ENCODE measurements around the gene DUSP22.

Gene DUSP22

GRCh38 chr6:380234-381218 lies 88.2 kb downstream of the DUSP22 start:
- no peak for DNase-seq (ENCODE audit: low read depth)

- no peak for DNase-seq (ENCODE audit: low read depth)
These were observed 89.6 kb downstream of the DUSP22 start for GRCh38 chr6:381742-382461.

- no peak for DNase-seq (ENCODE audit: low read depth)
These were observed 90.9 kb downstream of the DUSP22 start for GRCh38 chr6:382883-383810.

GRCh38 chr6:383856-384255 lies 91.6 kb downstream of the DUSP22 start:
- no peak for DNase-seq (ENCODE audit: low read depth)

- no peak for DNase-seq (ENCODE audit: low read depth)
These were observed 92.6 kb downstream of the DUSP22 start for GRCh38 chr6:384898-385297.

GRCh38 chr6:385614-386013 lies 93.3 kb downstream of the DUSP22 start:
- DNase-seq (ENCODE audit: low read depth) = no peak

GRCh38 chr6:386688-387266 lies 94.5 kb downstream of the DUSP22 start:
- DNase-seq (ENCODE audit: low read depth) = no peak

GRCh38 chr6:387293-387741 lies 95.0 kb downstream of the DUSP22 start:
- DNase-seq (ENCODE audit: low read depth) = no peak

- no peak for DNase-seq (ENCODE audit: low read depth)
These were observed 96.1 kb downstream of the DUSP22 start for GRCh38 chr6:388202-388903.

GRCh38 chr6:389143-389542 lies 96.9 kb downstream of the DUSP22 start:
- no peak for DNase-seq (ENCODE audit: low read depth)

GRCh38 chr6:389622-390021 lies 97.3 kb downstream of the DUSP22 start:
- DNase-seq (ENCODE audit: low read depth) = no peak

- DNase-seq (ENCODE audit: low read depth) = no peak
These were observed 98.7 kb downstream of the DUSP22 start for GRCh38 chr6:390914-391558.

GRCh38 chr6:391559-392440 lies 99.5 kb downstream of the DUSP22 start, which contains the start of gene IRF4:
Gene IRF4, plus strand, starts transcription at chr6:391752. Its CDS starts 1,401 bp downstream, at chr6:393153.
- no peak for DNase-seq (ENCODE audit: low read depth)

GRCh38 chr6:392441-393390 lies 100.4 kb downstream of the DUSP22 start:
- DNase-seq (ENCODE audit: low read depth) = no peak

GRCh38 chr6:393391-394221 lies 101.3 kb downstream of the DUSP22 start:
- DNase-seq (ENCODE audit: low read depth) = no peak

- DNase-seq (ENCODE audit: low read depth) = no peak
These were observed 102.5 kb downstream of the DUSP22 start for GRCh38 chr6:394641-395289.
